Stimulated activated naive CD8-positive, alpha-beta T cell treated with anti-CD3 and anti-CD28 coated beads, Interleukin-15, Interleukin-2, amounts not matched to agents 100 ng/mL and 50 ng/mL, for 24 hours (primary cell): ENCODE measurements around the gene ODAD2.

Experiments used
- H3K27ac Mint-ChIP-seq: one replicate; pipeline ENCODE4 v1.8.0; 2021; ENCODE audit warnings: mild to moderate bottlenecking, mixed read lengths
- H3K27me3 Mint-ChIP-seq: one replicate; pipeline ENCODE4 v1.8.0; 2021; ENCODE audit warnings: mixed read lengths
- H3K36me3 Mint-ChIP-seq: one replicate; pipeline ENCODE4 v1.8.0; 2021; ENCODE audit warnings: low read depth, mixed read lengths
- H3K4me1 Mint-ChIP-seq: one replicate; pipeline ENCODE4 v1.8.0; 2021; ENCODE audit warnings: low read depth, mixed read lengths
- H3K4me3 Mint-ChIP-seq: one replicate; pipeline ENCODE4 v1.8.0; 2021; ENCODE audit warnings: mild to moderate bottlenecking, mixed read lengths
- H3K9me3 Mint-ChIP-seq: one replicate; pipeline ENCODE4 v1.8.0; 2021; ENCODE audit warnings: mixed read lengths

Gene ODAD2

DNA sequence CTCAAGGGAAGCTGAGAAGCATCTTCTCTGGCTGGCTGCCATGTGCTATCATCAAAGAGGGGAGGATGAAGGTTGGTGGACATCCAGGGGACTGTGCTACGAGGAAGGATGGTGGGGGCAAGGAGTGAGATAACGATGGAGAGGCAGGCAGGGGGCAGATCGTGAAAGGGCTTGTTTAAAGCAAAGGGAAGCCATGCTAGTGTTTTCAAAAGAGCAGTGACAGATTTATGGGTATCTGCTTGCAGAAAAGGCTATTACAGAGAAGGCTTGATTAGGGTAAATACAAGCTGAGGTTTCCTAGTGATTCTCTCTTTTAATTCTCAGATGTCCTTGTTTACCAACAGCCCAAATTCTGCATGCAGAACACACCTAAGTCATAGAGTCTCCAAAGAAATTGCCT lies 164.4 kb downstream of the ODAD2 start:
- Mint-ChIP-seq H3K4me3 (no peak overlapping the region), H3K27me3 (peaks cover 7% of the 10 kb centered on the region), H3K4me1 (no peaks in the 10 kb centered on the region), H3K36me3 (no peaks in the 10 kb centered on the region), H3K27ac (no peak overlapping the region), H3K9me3 (no peaks in the 10 kb centered on the region)

- Mint-ChIP-seq H3K36me3 (no peaks in the 10 kb centered on the region), H3K4me3 (no peak overlapping the region), H3K27ac (no peak overlapping the region), H3K27me3 (peaks cover 7% of the 10 kb centered on the region), H3K4me1 (no peaks in the 10 kb centered on the region), H3K9me3 (no peaks in the 10 kb centered on the region)
These were observed 165.1 kb downstream of the ODAD2 start for GRCh38 chr10:27833792-27834191.

GRCh38 chr10:27832826-27833225 lies 166.1 kb downstream of the ODAD2 start:
- Mint-ChIP-seq H3K4me3 (no peak overlapping the region), H3K4me1 (no peaks in the 10 kb centered on the region), H3K27ac (no peak overlapping the region), H3K36me3 (no peaks in the 10 kb centered on the region), H3K9me3 (no peaks in the 10 kb centered on the region), H3K27me3 (peaks cover 7% of the 10 kb centered on the region)

DNA sequence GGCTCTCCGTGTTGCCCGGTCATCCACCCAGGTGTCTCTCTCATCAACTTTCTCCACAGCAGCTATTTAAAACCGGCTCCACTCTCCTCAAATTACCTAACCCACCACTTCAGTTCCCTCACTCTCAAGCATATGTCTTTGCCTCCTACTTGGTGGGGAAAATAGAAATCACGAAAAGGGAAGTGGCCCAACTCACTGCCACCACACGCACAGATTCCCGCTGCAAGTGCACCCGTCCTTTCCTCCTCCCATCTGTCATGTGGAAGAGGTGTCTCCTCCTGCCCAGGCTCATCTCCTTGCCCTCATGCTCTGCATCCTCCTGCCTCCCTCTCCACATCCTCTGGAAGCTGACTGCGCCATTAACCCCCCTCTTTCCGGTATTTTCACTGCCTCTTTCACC lies 172.5 kb downstream of the ODAD2 start:
- H3K27me3 Mint-ChIP-seq: peaks cover 3% of the 10 kb centered on the region
- H3K4me1 Mint-ChIP-seq: no peaks in the 10 kb centered on the region
- H3K9me3 Mint-ChIP-seq: no peaks in the 10 kb centered on the region
- H3K36me3 Mint-ChIP-seq: no peaks in the 10 kb centered on the region
- H3K27ac Mint-ChIP-seq: no peak overlapping the region
- H3K4me3 Mint-ChIP-seq: no peak overlapping the region

- Mint-ChIP-seq H3K27me3 (peaks cover 7% of the 10 kb centered on the region), H3K36me3 (no peaks in the 10 kb centered on the region), H3K4me1 (no peaks in the 10 kb centered on the region), H3K9me3 (no peaks in the 10 kb centered on the region), H3K27ac (no peak overlapping the region), H3K4me3 (no peak overlapping the region)
These were observed 176.6 kb downstream of the ODAD2 start for GRCh38 chr10:27822301-27822700.

DNA sequence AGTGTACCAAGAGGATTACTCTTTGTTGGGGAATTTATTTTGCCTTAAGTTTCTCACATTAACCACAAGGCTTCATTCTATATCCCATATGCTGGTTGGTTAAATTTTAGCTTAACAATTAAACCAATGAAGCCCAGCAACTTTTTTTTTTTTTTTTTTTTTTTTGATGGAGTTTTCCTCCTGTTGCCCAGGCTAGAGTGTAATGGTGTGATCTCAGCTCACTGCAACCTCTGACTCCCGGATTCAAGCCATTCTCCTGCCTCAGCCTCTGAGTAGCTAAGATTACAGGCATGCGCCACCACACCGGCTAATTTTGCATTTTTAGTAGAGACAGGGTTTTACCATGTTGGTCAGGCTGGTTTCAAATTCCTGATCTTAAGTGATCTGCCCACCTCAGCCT lies 178.2 kb downstream of the ODAD2 start:
- H3K4me3 Mint-ChIP-seq: no peak overlapping the region
- peaks cover 7% of the 10 kb centered on the region for H3K27me3 Mint-ChIP-seq
- H3K9me3 Mint-ChIP-seq: no peaks in the 10 kb centered on the region
- H3K36me3 Mint-ChIP-seq: no peaks in the 10 kb centered on the region
- no peak overlapping the region for H3K27ac Mint-ChIP-seq
- no peaks in the 10 kb centered on the region for H3K4me1 Mint-ChIP-seq

GRCh38 chr10:27819781-27820531 lies 178.9 kb downstream of the ODAD2 start:
- Mint-ChIP-seq H3K4me1 (no peaks in the 10 kb centered on the region), H3K27ac (no peak overlapping the region), H3K9me3 (no peaks in the 10 kb centered on the region), H3K27me3 (peaks cover 7% of the 10 kb centered on the region), H3K36me3 (no peaks in the 10 kb centered on the region), H3K4me3 (no peak overlapping the region)

- no peaks in the 10 kb centered on the region for H3K4me1 Mint-ChIP-seq
- H3K36me3 Mint-ChIP-seq: no peaks in the 10 kb centered on the region
- peaks cover 7% of the 10 kb centered on the region for H3K27me3 Mint-ChIP-seq
- H3K4me3 Mint-ChIP-seq: no peak overlapping the region
- H3K9me3 Mint-ChIP-seq: no peaks in the 10 kb centered on the region
- no peak overlapping the region for H3K27ac Mint-ChIP-seq
These were observed 182.6 kb downstream of the ODAD2 start for GRCh38 chr10:27816320-27816719.

DNA sequence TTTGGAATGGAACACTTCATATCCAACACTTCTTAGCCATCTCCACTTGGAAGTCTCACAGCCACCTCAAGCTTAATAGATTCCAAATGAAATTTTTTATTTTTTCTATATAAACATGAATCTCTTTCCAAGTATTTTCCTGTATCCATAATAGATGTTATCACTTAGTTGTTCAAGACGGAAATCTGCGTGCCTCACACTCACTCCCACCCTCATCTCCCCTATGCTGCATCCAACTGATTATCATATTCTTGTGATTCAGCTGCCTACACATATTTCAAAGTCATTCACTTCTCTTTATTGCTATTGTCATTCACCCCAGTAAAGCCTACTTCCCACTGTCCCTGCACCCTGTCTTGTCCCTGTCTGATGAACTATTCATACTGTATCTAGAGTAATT lies 183.0 kb downstream of the ODAD2 start:
- H3K27me3 Mint-ChIP-seq: peaks cover 7% of the 10 kb centered on the region
- no peak overlapping the region for H3K4me3 Mint-ChIP-seq
- H3K9me3 Mint-ChIP-seq: no peaks in the 10 kb centered on the region
- no peaks in the 10 kb centered on the region for H3K36me3 Mint-ChIP-seq
- no peak overlapping the region for H3K27ac Mint-ChIP-seq
- no peaks in the 10 kb centered on the region for H3K4me1 Mint-ChIP-seq

- H3K27ac Mint-ChIP-seq: no peak overlapping the region
- no peak overlapping the region for H3K4me3 Mint-ChIP-seq
These were observed 183.6 kb downstream of the ODAD2 start for GRCh38 chr10:27815261-27815660.

GRCh38 chr10:27805180-27805579 lies 193.7 kb downstream of the ODAD2 start:
- Mint-ChIP-seq H3K36me3 (no peaks in the 10 kb centered on the region), H3K4me3 (no peak overlapping the region), H3K27ac (no peak overlapping the region), H3K9me3 (no peaks in the 10 kb centered on the region), H3K27me3 (peaks cover 24% of the 10 kb centered on the region), H3K4me1 (no peaks in the 10 kb centered on the region)

More at GRCh38 chr10:27815261-27815660, 183.6 kb downstream of the ODAD2 start:
- Mint-ChIP-seq H3K27me3 (peaks cover 7% of the 10 kb centered on the region), H3K36me3 (no peaks in the 10 kb centered on the region), H3K9me3 (no peaks in the 10 kb centered on the region), H3K4me1 (no peaks in the 10 kb centered on the region)

- Mint-ChIP-seq H3K4me3 (no peak overlapping the region), H3K36me3 (no peaks in the 10 kb centered on the region), H3K27ac (no peak overlapping the region), H3K9me3 (no peaks in the 10 kb centered on the region), H3K4me1 (no peaks in the 10 kb centered on the region), H3K27me3 (peaks cover 27% of the 10 kb centered on the region)
These were observed 194.7 kb downstream of the ODAD2 start for GRCh38 chr10:27804136-27804535.

GRCh38 chr10:27801171-27801785 lies 197.6 kb downstream of the ODAD2 start:
- H3K4me3 Mint-ChIP-seq: no peak overlapping the region
- peaks cover 34% of the 10 kb centered on the region for H3K27me3 Mint-ChIP-seq
- no peaks in the 10 kb centered on the region for H3K36me3 Mint-ChIP-seq
- no peaks in the 10 kb centered on the region for H3K4me1 Mint-ChIP-seq
- no peak overlapping the region for H3K27ac Mint-ChIP-seq
- no peaks in the 10 kb centered on the region for H3K9me3 Mint-ChIP-seq

- no peak overlapping the region for H3K27ac Mint-ChIP-seq
- no peaks in the 10 kb centered on the region for H3K36me3 Mint-ChIP-seq
- H3K4me1 Mint-ChIP-seq: no peaks in the 10 kb centered on the region
- no peaks in the 10 kb centered on the region for H3K9me3 Mint-ChIP-seq
- peaks cover 32% of the 10 kb centered on the region for H3K27me3 Mint-ChIP-seq
- no peak overlapping the region for H3K4me3 Mint-ChIP-seq
These were observed 199.8 kb downstream of the ODAD2 start for GRCh38 chr10:27799046-27799445.

DNA sequence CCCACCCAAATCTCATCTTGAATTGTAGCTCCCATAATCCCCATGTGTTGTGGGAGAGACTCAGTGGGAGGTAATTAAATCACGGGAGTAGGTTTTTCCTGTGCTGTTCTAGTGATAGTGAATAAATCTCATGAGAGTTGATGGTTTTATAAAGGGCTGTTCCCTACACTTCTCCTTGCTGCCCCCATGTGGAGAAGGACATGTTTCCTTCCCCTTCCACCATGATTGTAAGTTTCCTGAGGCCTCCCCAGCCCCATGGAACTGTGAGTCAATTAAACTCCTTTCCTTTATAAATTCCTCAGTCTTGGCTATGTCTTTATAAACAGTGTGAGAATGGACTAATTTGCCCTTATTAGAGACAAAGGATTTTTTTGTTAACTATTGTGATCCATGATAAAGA lies 204.7 kb downstream of the ODAD2 start:
- Mint-ChIP-seq H3K36me3 (no peaks in the 10 kb centered on the region), H3K27me3 (peaks cover 38% of the 10 kb centered on the region)

GRCh38 chr10:27792216-27792615 lies 206.7 kb downstream of the ODAD2 start:
- H3K4me3 Mint-ChIP-seq: no peak overlapping the region
- H3K9me3 Mint-ChIP-seq: no peaks in the 10 kb centered on the region
- no peaks in the 10 kb centered on the region for H3K4me1 Mint-ChIP-seq
- H3K27ac Mint-ChIP-seq: no peak overlapping the region
- no peaks in the 10 kb centered on the region for H3K36me3 Mint-ChIP-seq
- H3K27me3 Mint-ChIP-seq: peaks cover 45% of the 10 kb centered on the region

More for the DNA sequence above, 204.7 kb downstream of the ODAD2 start:
- Mint-ChIP-seq H3K9me3 (no peaks in the 10 kb centered on the region), H3K4me3 (no peak overlapping the region), H3K27ac (no peak overlapping the region), H3K4me1 (no peaks in the 10 kb centered on the region)
